Ishikawa (cell line): Measurements from ENCODE around the gene GNPTG.

Source experiments
- CREB1 ChIP-seq: IDR thresholded peaks from 2 replicates; pipeline ENCODE4 v1.6.1; 2012; ENCODE audit warnings: low read depth
- EP300 ChIP-seq: IDR thresholded peaks from 2 replicates; pipeline ENCODE4 v1.6.1; 2012; ENCODE audit warnings: borderline replicate concordance
- FOXM1 ChIP-seq: IDR thresholded peaks from 2 replicates; pipeline ENCODE4 v1.6.1; 2012; ENCODE audit warnings: low read depth, borderline replicate concordance
- MAX ChIP-seq: IDR thresholded peaks from 2 replicates; pipeline ENCODE4 v1.6.1; 2012
- TAF1 ChIP-seq: IDR thresholded peaks from 2 replicates; pipeline ENCODE4 v1.6.1; 2012; ENCODE audit warnings: low read depth, mild to moderate bottlenecking
- TCF12 ChIP-seq: IDR thresholded peaks from 2 replicates; pipeline ENCODE4 v1.6.1; 2012; ENCODE audit warnings: low read depth
- TEAD4 ChIP-seq: IDR thresholded peaks from 2 replicates; pipeline ENCODE4 v1.6.1; 2012

DNA sequence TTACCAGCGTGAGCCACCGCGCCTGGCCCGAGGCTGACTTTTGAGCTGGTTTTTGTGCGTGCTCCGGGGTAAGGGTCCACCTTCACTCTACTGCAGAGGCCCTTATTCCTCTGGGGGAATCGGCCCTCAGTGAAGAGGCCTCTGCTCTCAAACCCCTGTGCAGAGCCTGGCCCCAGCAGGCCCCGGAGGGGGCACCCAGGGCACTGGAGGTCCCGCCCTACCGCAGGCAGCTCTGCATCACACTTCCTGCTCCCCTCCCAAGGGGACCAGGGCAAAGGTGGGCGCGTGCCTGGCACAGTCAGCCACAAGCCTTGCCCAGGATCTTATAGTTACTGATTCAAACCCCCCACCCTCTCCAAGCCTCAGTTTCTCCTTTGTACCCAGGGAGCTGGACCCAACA, 45.9 kb upstream of the GNPTG start:
- no peak for TF ChIP-seq TEAD4
- no peak for TF ChIP-seq TAF1
- TF ChIP-seq TCF12, result no peak
- TF ChIP-seq MAX, result no peak
- no peak for TF ChIP-seq FOXM1
- TF ChIP-seq EP300, result no peak
- TF ChIP-seq CREB1, result no peak
